HL-60 (cell line): ENCODE measurements around the gene SLC35G1.

ENCODE experiments used
- POLR2AphosphoS5 ChIP-seq: IDR thresholded peaks from 2 replicates; pipeline ENCODE4 v1.6.1; 2012; ENCODE audit warnings: low read depth
- SPI1 ChIP-seq: IDR thresholded peaks from 2 replicates; pipeline ENCODE4 v1.6.1; 2012; ENCODE audit warnings: low read depth, mild to moderate bottlenecking, borderline replicate concordance
- TF ChIP-seq, protein P1 (sequence below): IDR thresholded peaks from one replicate; pipeline ENCODE4 v1.5.1; 2011; ENCODE audit warnings: low read length, control low read depth, inconsistent platforms; ENCODE audit not compliant: insufficient read depth
- TF ChIP-seq, protein P2 (sequence below): IDR thresholded peaks from 2 replicates; pipeline ENCODE4 v1.6.1; 2012; ENCODE audit warnings: low read depth; ENCODE audit not compliant: insufficient replicate concordance

DNA sequence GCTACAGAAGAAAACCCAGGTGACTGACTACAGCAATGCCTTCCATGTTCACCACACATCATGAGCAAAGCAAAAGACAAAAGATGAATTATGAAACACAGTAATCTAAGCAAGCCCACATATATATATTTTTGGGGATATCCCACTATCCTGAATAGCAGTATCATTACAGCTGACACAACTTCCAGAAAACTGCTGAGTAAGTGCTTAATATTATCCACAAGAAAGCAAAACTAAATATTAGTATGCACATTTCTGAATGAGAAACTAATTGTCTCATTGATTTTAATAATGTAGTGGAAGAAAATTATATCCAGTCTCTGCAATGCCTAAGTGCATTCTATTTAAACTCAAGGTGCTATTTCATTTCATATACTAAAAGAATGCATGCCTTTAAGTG is 14.5 kb upstream of the SLC35G1 start:
- TF ChIP-seq, protein P1, sequence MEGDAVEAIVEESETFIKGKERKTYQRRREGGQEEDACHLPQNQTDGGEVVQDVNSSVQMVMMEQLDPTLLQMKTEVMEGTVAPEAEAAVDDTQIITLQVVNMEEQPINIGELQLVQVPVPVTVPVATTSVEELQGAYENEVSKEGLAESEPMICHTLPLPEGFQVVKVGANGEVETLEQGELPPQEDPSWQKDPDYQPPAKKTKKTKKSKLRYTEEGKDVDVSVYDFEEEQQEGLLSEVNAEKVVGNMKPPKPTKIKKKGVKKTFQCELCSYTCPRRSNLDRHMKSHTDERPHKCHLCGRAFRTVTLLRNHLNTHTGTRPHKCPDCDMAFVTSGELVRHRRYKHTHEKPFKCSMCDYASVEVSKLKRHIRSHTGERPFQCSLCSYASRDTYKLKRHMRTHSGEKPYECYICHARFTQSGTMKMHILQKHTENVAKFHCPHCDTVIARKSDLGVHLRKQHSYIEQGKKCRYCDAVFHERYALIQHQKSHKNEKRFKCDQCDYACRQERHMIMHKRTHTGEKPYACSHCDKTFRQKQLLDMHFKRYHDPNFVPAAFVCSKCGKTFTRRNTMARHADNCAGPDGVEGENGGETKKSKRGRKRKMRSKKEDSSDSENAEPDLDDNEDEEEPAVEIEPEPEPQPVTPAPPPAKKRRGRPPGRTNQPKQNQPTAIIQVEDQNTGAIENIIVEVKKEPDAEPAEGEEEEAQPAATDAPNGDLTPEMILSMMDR, result no peak
- TF ChIP-seq POLR2AphosphoS5 (no peak), SPI1 (no peak)
- TF ChIP-seq, protein P2, sequence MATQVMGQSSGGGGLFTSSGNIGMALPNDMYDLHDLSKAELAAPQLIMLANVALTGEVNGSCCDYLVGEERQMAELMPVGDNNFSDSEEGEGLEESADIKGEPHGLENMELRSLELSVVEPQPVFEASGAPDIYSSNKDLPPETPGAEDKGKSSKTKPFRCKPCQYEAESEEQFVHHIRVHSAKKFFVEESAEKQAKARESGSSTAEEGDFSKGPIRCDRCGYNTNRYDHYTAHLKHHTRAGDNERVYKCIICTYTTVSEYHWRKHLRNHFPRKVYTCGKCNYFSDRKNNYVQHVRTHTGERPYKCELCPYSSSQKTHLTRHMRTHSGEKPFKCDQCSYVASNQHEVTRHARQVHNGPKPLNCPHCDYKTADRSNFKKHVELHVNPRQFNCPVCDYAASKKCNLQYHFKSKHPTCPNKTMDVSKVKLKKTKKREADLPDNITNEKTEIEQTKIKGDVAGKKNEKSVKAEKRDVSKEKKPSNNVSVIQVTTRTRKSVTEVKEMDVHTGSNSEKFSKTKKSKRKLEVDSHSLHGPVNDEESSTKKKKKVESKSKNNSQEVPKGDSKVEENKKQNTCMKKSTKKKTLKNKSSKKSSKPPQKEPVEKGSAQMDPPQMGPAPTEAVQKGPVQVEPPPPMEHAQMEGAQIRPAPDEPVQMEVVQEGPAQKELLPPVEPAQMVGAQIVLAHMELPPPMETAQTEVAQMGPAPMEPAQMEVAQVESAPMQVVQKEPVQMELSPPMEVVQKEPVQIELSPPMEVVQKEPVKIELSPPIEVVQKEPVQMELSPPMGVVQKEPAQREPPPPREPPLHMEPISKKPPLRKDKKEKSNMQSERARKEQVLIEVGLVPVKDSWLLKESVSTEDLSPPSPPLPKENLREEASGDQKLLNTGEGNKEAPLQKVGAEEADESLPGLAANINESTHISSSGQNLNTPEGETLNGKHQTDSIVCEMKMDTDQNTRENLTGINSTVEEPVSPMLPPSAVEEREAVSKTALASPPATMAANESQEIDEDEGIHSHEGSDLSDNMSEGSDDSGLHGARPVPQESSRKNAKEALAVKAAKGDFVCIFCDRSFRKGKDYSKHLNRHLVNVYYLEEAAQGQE, result no peak
